ENCODE data around the gene HAUS3. TPM values are rescaled to one million over a fixed set of nuclear protein-coding genes. Genes with fewer than 3 reads are reported as not detected.

The HAUS3 gene
- total RNA-seq, 6 experiments from 2014 or later = 3.5 to 5.1 (median 4.6) TPM

- no peaks in the 10 kb centered on the region for H3K9me3 ChIP-seq
- no peaks in the 10 kb centered on the region for H3K4me1 ChIP-seq
- no peak overlapping the region for H3K4me3 ChIP-seq
- WGBS (ENCODE audit: insufficient coverage, low coverage, low lambda C conversion rate, missing lambda C conversion rate) = 70% methylated on average over 3 of the region's 3 CpGs
- no peaks in the 10 kb centered on the region for H3K36me3 ChIP-seq
- H3K27me3 ChIP-seq = no peaks in the 10 kb centered on the region
- intact Hi-C loops (cut with DNase I) = no loop called here
- no peak for TF ChIP-seq CTCF (IDR thresholded peaks at IDR 0.05)
- no peak for TF ChIP-seq POLR2A (IDR thresholded peaks at IDR 0.05)
- ATAC-seq (no peak), DNase-seq (no peak)
- H3K27ac ChIP-seq = no peak overlapping the region
Observed at GRCh38 chr4:2283199-2283711, 41.3 kb upstream of the HAUS3 start.

GRCh38 chr4:2281575-2282343, 39.8 kb upstream of the HAUS3 start:
- TF ChIP-seq POLR2A (IDR thresholded peaks at IDR 0.05) = no peak
- peak in 2 of 4 donors; percentile 8 to 9 for TF ChIP-seq CTCF (IDR thresholded peaks at IDR 0.05)
- peak; percentile 29 to 48 (median 40) for ATAC-seq

GRCh38 chr4:2280531-2281300, 38.8 kb upstream of the HAUS3 start:
- Histone ChIP-seq H3K36me3 (no peaks in the 10 kb centered on the region), H3K4me3 (no peak overlapping the region), H3K27ac (no peak overlapping the region), H3K9me3 (no peaks in the 10 kb centered on the region), H3K27me3 (no peaks in the 10 kb centered on the region), H3K4me1 (no peaks in the 10 kb centered on the region)
- peak in 2 of 3 donors; percentile 20 to 31 for DNase-seq
- 74% methylated on average over 8 of the region's 13 CpGs for WGBS (ENCODE audit: insufficient coverage, low coverage, low lambda C conversion rate, missing lambda C conversion rate)
- no peak for ATAC-seq
- TF ChIP-seq CTCF (IDR thresholded peaks at IDR 0.05) (peak in 3 of 4 donors; percentile 7 to 9 (median 7)), POLR2A (IDR thresholded peaks at IDR 0.05) (no peak)
- intact Hi-C loops (cut with DNase I) = no loop called here

More at GRCh38 chr4:2281575-2282343, 39.8 kb upstream of the HAUS3 start:
- peak in 2 of 3 donors; percentile 16 to 41 for DNase-seq
- no peaks in the 10 kb centered on the region for H3K4me1 ChIP-seq
- no peaks in the 10 kb centered on the region for H3K9me3 ChIP-seq
- 68% methylated on average over 8 of the region's 10 CpGs for WGBS (ENCODE audit: insufficient coverage, low coverage, low lambda C conversion rate, missing lambda C conversion rate)
- intact Hi-C loops (cut with DNase I) = no loop called here
- no peaks in the 10 kb centered on the region for H3K27me3 ChIP-seq
- H3K4me3 ChIP-seq = no peak overlapping the region
- H3K27ac ChIP-seq = no peak overlapping the region
- no peaks in the 10 kb centered on the region for H3K36me3 ChIP-seq

GRCh38 chr4:2277956-2278355, 36.0 kb upstream of the HAUS3 start:
- ATAC-seq = no peak
- no peaks in the 10 kb centered on the region for H3K4me1 ChIP-seq
- no peaks in the 10 kb centered on the region for H3K27me3 ChIP-seq
- no peaks in the 10 kb centered on the region for H3K36me3 ChIP-seq
- no peak overlapping the region for H3K4me3 ChIP-seq
- no peak for TF ChIP-seq CTCF (IDR thresholded peaks at IDR 0.05)
- no peak for TF ChIP-seq POLR2A (IDR thresholded peaks at IDR 0.05)
- peak in 1 of 3 donors; percentile 1 for DNase-seq
- H3K9me3 ChIP-seq = no peaks in the 10 kb centered on the region
- intact Hi-C loops (cut with DNase I) = no loop called here
- H3K27ac ChIP-seq = no peak overlapping the region
- WGBS (ENCODE audit: insufficient coverage, low coverage, low lambda C conversion rate, missing lambda C conversion rate) = 84% methylated on average over 6 of the region's 9 CpGs

Measured in right lobe of liver (tissue), 6 donors.